HepG2 (cell line): ENCODE results near the gene MB. TPM values are rescaled to one million over a fixed set of nuclear protein-coding genes. Genes with fewer than 3 reads are reported as not detected.
A peak's percentile ranks its signal among the peaks of the same experiment; 100 is the strongest.

ENCODE experiments used
- ATF1 ChIP-seq: IDR thresholded peaks from 2 replicates; pipeline ENCODE4 v1.6.1; 2016; ENCODE audit warnings: mild to moderate bottlenecking, control low read depth
- CBX5 ChIP-seq: sonication (generic); formaldehyde crosslinking; IDR thresholded peaks from 2 replicates; pipeline ENCODE4 v1.4.0; 2020; ENCODE audit warnings: missing genetic modification reagents, borderline replicate concordance
- CCDC6 ChIP-seq: sonication (generic); formaldehyde crosslinking; IDR thresholded peaks from 2 replicates; pipeline ENCODE4 v1.8.1; 2022; ENCODE audit warnings: mild to moderate bottlenecking, missing genetic modification reagents, moderate library complexity
- FOXA3 ChIP-seq: IDR thresholded peaks from 2 replicates; pipeline ENCODE4 v1.6.1; 2016; ENCODE audit warnings: missing genetic modification reagents, missing compliant biosample characterization
- FOXK1 ChIP-seq: sonication (generic); formaldehyde crosslinking; IDR thresholded peaks from 2 replicates; pipeline ENCODE4 v1.4.0; 2020; ENCODE audit warnings: low read depth, missing genetic modification reagents, borderline replicate concordance
- GABPB1 ChIP-seq: IDR thresholded peaks from 2 replicates; pipeline ENCODE4 v1.6.1; 2016; ENCODE audit warnings: mild to moderate bottlenecking, missing genetic modification reagents, moderate library complexity, missing compliant biosample characterization
- HMG20A ChIP-seq: IDR thresholded peaks from 2 replicates; pipeline ENCODE4 v1.6.1; 2016; ENCODE audit warnings: borderline replicate concordance
- HNRNPK ChIP-seq: fragments of 200-400 bp; formaldehyde crosslinking; IDR thresholded peaks from 2 replicates; pipeline ENCODE4 v1.6.1; 2018; ENCODE audit warnings: low read length, low read depth, moderate library complexity, mild to moderate bottlenecking; ENCODE audit not compliant: poor library complexity, severe bottlenecking
- KMT2B ChIP-seq: IDR thresholded peaks from 2 replicates; pipeline ENCODE4 v1.6.1; 2016; ENCODE audit warnings: missing genetic modification reagents, missing compliant biosample characterization
- MED1 ChIP-seq: sonication (generic); formaldehyde crosslinking; IDR thresholded peaks from 2 replicates; pipeline ENCODE4 v1.4.0; 2020; ENCODE audit warnings: missing genetic modification reagents
- NCOA5 ChIP-seq: sonication (generic); formaldehyde crosslinking; IDR thresholded peaks from 2 replicates; pipeline ENCODE4 v1.4.0; 2020; ENCODE audit warnings: missing genetic modification reagents
- NONO ChIP-seq, 2 experiments: fragments of 450-650 bp in 1 of 2; sonication (generic) in 1 of 2; formaldehyde crosslinking in 1 of 2; IDR thresholded peaks in 1 of 2; conservative IDR thresholded peaks in 1 of 2; 2 replicates each; pipeline versions ENCODE4 v1.6.1 to v1.8.0; 2017 to 2022; ENCODE audit warnings: mild to moderate bottlenecking in 1 of 2, missing genetic modification reagents in 1 of 2, moderate library complexity in 1 of 2
- SOX13 ChIP-seq, 3 experiments: fragments of 450-650 bp in 1 of 3; sonication (generic) in 1 of 3; formaldehyde crosslinking in 1 of 3; IDR thresholded peaks in 2 of 3; conservative IDR thresholded peaks in 1 of 3; 2 replicates each; pipeline versions ENCODE4 v1.5.0 to v1.6.1; 2016 to 2020; ENCODE audit warnings: antibody characterized with exemption in 1 of 3, mild to moderate bottlenecking in 1 of 3, missing compliant biosample characterization in 1 of 3, missing genetic modification reagents in 1 of 3, moderate library complexity in 1 of 3
- THAP11 ChIP-seq: IDR thresholded peaks from 2 replicates; pipeline ENCODE4 v1.6.1; 2016; ENCODE audit warnings: missing biosample characterization, missing genetic modification reagents
- ZBTB7A ChIP-seq: sonication (generic); formaldehyde crosslinking; IDR thresholded peaks from 2 replicates; pipeline ENCODE4 v1.8.0; 2022; ENCODE audit warnings: mild to moderate bottlenecking, missing genetic modification reagents
- ZFP36L2 ChIP-seq: sonication (generic); formaldehyde crosslinking; IDR thresholded peaks from 2 replicates; pipeline ENCODE4 v1.4.0; 2020; ENCODE audit warnings: missing genetic modification reagents
- ZMAT3 ChIP-seq: sonication (generic); formaldehyde crosslinking; conservative IDR thresholded peaks from 2 replicates; pipeline ENCODE4 v1.7.0; 2021; ENCODE audit warnings: missing genetic modification reagents
- ZNF20 ChIP-seq: sonication (generic); formaldehyde crosslinking; IDR thresholded peaks from 2 replicates; pipeline ENCODE4 v1.4.0; 2020; ENCODE audit warnings: mild to moderate bottlenecking, moderate library complexity, missing genetic modification reagents
- ZNF350 ChIP-seq: sonication (generic); formaldehyde crosslinking; IDR thresholded peaks from 2 replicates; pipeline ENCODE4 v1.4.0; 2020; ENCODE audit warnings: mild to moderate bottlenecking, low read depth, missing genetic modification reagents, borderline replicate concordance
- ZNF367 ChIP-seq: sonication (generic); formaldehyde crosslinking; IDR thresholded peaks from 2 replicates; pipeline ENCODE4 v1.4.0; 2020; ENCODE audit warnings: missing genetic modification reagents, borderline replicate concordance
- ZNF567 ChIP-seq: sonication (generic); formaldehyde crosslinking; IDR thresholded peaks from 2 replicates; pipeline ENCODE4 v1.8.1; 2023; ENCODE audit warnings: mild to moderate bottlenecking, missing genetic modification reagents, borderline replicate concordance
- ZNF780A ChIP-seq: sonication (generic); formaldehyde crosslinking; IDR thresholded peaks from 2 replicates; pipeline ENCODE4 v1.8.0; 2022; ENCODE audit warnings: mild to moderate bottlenecking, missing genetic modification reagents, moderate library complexity
- ZNF839 ChIP-seq: sonication (generic); formaldehyde crosslinking; IDR thresholded peaks from 2 replicates; pipeline ENCODE4 v1.4.0; 2020; ENCODE audit warnings: missing genetic modification reagents, mild to moderate bottlenecking, borderline replicate concordance
- ZNF891 ChIP-seq: sonication (generic); formaldehyde crosslinking; IDR thresholded peaks from 2 replicates; pipeline ENCODE4 v1.5.0; 2020; ENCODE audit warnings: mild to moderate bottlenecking, missing genetic modification reagents
- ZXDC ChIP-seq: sonication (generic); formaldehyde crosslinking; IDR thresholded peaks from 2 replicates; pipeline ENCODE4 v1.5.0; 2020; ENCODE audit warnings: mild to moderate bottlenecking, missing genetic modification reagents
- polyA plus RNA-seq, 8 experiments: library from polyadenylated mRNA; depleted of rRNA in 3 of 8; stranded (reverse) in 7 of 8; unstranded in 1 of 8; fragments of >200 nt; fragmentation: Illumina TruSeq in 4 of 8; extraction: Trizol in 4 of 8; gene quantifications; 2 replicates each; pipeline versions ENCODE4 v1.2.1 to v1.2.3, GENCODE V29; 2011 to 2016; ENCODE audit warnings: low read depth in 4 of 8, missing spikeins in 1 of 8, mixed read lengths in 1 of 8; ENCODE audit not compliant: insufficient read depth in 1 of 8
- total RNA-seq, 5 experiments: library from RNA; depleted of rRNA; stranded (reverse); fragments of >200 nt; fragmentation: Illumina TruSeq; extraction: Trizol; gene quantifications; 2 replicates each; pipeline ENCODE4 v1.2.3, GENCODE V29; 2016; ENCODE audit warnings: low read depth in 1 of 5
- TF ChIP-seq, protein P1 (sequence below): sonication (generic); formaldehyde crosslinking; IDR thresholded peaks from 2 replicates; pipeline ENCODE4 v1.4.0; 2020; ENCODE audit warnings: mild to moderate bottlenecking, low read depth, missing genetic modification reagents

The MB gene
- total and polyA plus RNA-seq, 2 of the 13 experiments (the other 11 are each of a cell fraction or from before 2014, with no cell fraction given), result 0.07 TPM; not detected in 1

DNA sequence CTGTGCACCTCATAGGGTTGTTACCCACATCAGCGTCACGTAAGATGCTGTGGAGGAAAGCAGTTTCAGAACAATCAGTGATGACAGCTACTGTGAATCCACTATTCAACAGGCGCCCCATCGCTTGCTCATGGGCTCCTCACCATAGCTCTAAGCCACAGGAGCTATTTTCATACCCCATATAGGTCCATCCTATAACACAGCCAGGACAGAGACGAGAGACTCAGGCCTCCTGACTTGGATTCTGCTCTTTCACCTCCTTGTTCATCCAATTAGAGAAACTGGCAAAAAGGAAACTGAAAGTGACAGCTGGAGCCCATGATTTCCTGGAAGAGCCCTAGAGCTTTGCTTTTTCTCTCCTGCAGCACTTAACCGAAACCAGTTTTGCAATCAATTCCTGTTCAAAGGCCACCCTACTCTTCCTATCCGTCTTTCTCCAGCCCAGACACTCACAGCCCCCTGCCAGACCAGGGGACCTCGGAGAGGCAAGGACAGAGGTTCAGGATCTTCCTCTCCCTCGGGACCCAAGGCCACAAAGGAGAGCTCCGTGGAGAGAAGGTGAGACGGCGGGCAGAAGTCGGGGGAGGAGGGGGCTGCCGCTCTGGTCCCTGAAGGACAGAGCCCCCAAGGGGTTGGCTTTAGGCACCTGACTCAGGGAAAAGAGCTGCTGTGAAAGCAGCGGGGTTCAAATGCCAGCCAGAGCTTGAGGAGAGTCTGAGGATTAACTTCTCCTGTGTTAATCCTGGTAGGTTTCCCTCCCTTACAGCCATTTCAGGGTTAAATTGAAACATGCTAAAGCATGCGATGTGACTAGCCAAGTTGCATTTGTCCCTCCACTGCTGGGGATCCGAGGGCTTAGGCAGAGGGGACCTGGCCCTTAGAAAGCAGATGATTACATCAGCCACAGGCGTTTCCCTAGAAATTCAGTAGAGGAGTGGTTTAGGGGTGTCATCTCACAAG lies 31.2 kb upstream of the MB start, which contains the start of gene APOL6 (continued):
- TF ChIP-seq ZNF367 (no peak), ZNF891 (CRISPR knock-in tag) (no peak), HMG20A (CRISPR knock-in tag) (peak; percentile 41; the same call in 1 of the 2 replicates), KMT2B (CRISPR knock-in tag) (peak; percentile 66; the same call in 1 of the 2 replicates), SOX13 (IDR thresholded peaks at IDR 0.05) (no peak), SOX13 (CRISPR knock-in tag; conservative IDR thresholded peaks at IDR 0.05 in 1 of 2, IDR thresholded peaks at IDR 0.05 in 1 of 2) (peak in 1 of 2 experiments; percentile 48; a peak in 2 of 4 replicates), ZMAT3 (CRISPR knock-in tag) (0 out of 2 replicates have a peak, but pooled peaks have one; percentile 42), ZNF20 (0 out of 2 replicates have a peak, but pooled peaks have one; percentile 66), FOXK1 (CRISPR knock-in tag) (peak; percentile 62; the same call in 1 of the 2 replicates), NCOA5 (CRISPR knock-in tag) (no peak), NONO (IDR thresholded peaks at IDR 0.05) (no peak), NONO (CRISPR knock-in tag; conservative IDR thresholded peaks at IDR 0.05) (0 out of 2 replicates have a peak, but pooled peaks have one; percentile 33), ZFP36L2 (CRISPR knock-in tag) (no peak), CCDC6 (CRISPR knock-in tag) (peak; percentile 12; the same call in 1 of the 2 replicates), FOXA3 (CRISPR knock-in tag) (0 out of 2 replicates have a peak, but pooled peaks have one; percentile 10), MED1 (CRISPR knock-in tag) (no peak), THAP11 (CRISPR knock-in tag) (peak; percentile 68), CBX5 (CRISPR knock-in tag) (no peak), ZNF567 (CRISPR knock-in tag) (no peak), ZNF350 (peak; percentile 34; the same call in 1 of the 2 replicates), ZNF839 (CRISPR knock-in tag) (no peak), ZXDC (CRISPR knock-in tag) (no peak), ZNF780A (CRISPR knock-in tag) (no peak), ZBTB7A (CRISPR knock-in tag) (no peak), GABPB1 (CRISPR knock-in tag) (peak; percentile 55), HNRNPK (no peak), ATF1 (no peak)
- TF ChIP-seq, protein P1, sequence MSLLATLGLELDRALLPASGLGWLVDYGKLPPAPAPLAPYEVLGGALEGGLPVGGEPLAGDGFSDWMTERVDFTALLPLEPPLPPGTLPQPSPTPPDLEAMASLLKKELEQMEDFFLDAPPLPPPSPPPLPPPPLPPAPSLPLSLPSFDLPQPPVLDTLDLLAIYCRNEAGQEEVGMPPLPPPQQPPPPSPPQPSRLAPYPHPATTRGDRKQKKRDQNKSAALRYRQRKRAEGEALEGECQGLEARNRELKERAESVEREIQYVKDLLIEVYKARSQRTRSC, result no peak
